ENCODE measurements around the gene KIF19.

GRCh38 chr17:74298778-74299177, 27.2 kb upstream of the KIF19 start:
- no peak for TF ChIP-seq CTCF (IDR thresholded peaks at IDR 0.05)
- TF ChIP-seq POLR2A (IDR thresholded peaks at IDR 0.05) = no peak

All from uterus (tissue), 2 donors.